ENCODE data around the gene MACROD2. TPM values are rescaled to one million over a fixed set of nuclear protein-coding genes. Genes with fewer than 3 reads are reported as not detected.

Gene MACROD2
- total and polyA plus RNA-seq, 2 of the 4 experiments (the other 2 are of a cell fraction), result not detected

DNA sequence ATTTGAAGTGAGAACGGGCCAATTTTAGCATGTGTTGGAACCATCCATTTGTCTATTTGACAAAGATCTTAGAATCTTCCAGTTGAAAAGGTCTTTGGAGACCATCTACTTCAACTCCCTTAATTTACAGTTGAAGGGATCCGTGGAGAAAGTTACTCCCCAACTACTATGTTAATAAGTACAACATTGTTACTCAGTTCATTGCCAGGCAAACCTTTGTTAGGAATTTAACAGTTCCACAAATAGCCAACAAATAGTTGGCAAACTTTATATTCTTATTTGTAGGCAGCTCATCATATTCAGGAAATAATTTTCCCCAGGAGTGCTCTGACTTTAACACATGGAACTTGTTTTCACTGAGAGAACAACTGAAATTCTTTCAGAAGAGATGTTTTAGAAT lies 423.1 kb downstream of the MACROD2 start:
- Histone ChIP-seq H2BK5ac (ENCODE audit: low read depth, low read length, poor library complexity, severe bottlenecking) (no peak overlapping the region), H3K9me1 (ENCODE audit: insufficient read depth, low read length) (no peaks in the 10 kb centered on the region), H4K8ac (ENCODE audit: low read depth in 2 of 2, low read length in 2 of 2) (no peak overlapping the region), H2BK120ac (ENCODE audit: low read depth, low read length) (no peak overlapping the region), H3K79me1 (ENCODE audit: low read depth in 1 of 2, low read length in 2 of 2) (no peaks in the 10 kb centered on the region), H3K9ac (ENCODE audit: low read depth, low read length) (no peak overlapping the region), H2BK15ac (ENCODE audit: low read depth, low read length) (no peak overlapping the region), H4K5ac (ENCODE audit: low read depth, low read length) (no peak overlapping the region), H3K18ac (ENCODE audit: low read depth, low read length) (no peak overlapping the region), H3K4me3 (ENCODE audit: insufficient read depth, low read depth, low read length) (no peak overlapping the region), H3K4ac (ENCODE audit: low read depth, low read length) (no peak overlapping the region), H3K36me3 (ENCODE audit: control insufficient read depth, insufficient read depth, low read length) (no peaks in the 10 kb centered on the region), H4K20me1 (ENCODE audit: insufficient read depth, low read length) (no peaks in the 10 kb centered on the region), H2AK9ac (replicated peaks; ENCODE audit: low read depth, low read length, poor library complexity) (no peak overlapping the region), H4K91ac (ENCODE audit: insufficient read depth, low read depth, low read length) (no peak overlapping the region), H2AFZ (replicated peaks; ENCODE audit: low read length, poor library complexity) (no peak overlapping the region), H3K27ac (ENCODE audit: insufficient read depth, low read length) (no peak overlapping the region), H2AK5ac (ENCODE audit: low read depth, low read length) (no peak overlapping the region), H3K27me3 (ENCODE audit: control insufficient read depth, insufficient read depth, low read length) (no peaks in the 10 kb centered on the region), H3K23ac (ENCODE audit: low read depth, low read length) (no peak overlapping the region), H2BK20ac (ENCODE audit: low read depth, low read length) (no peak overlapping the region), H3K4me2 (ENCODE audit: low read depth, low read length) (no peak overlapping the region), H3K4me1 (ENCODE audit: control insufficient read depth, insufficient read depth, low read length) (no peaks in the 10 kb centered on the region), H3K9me3 (ENCODE audit: control insufficient read depth, insufficient read depth, low read length) (no peaks in the 10 kb centered on the region), H3K14ac (replicated peaks; ENCODE audit: low read depth, low read length) (no peak overlapping the region), H3K56ac (ENCODE audit: extremely low read depth, insufficient read depth, low read length) (no peak overlapping the region)
- ChIA-PET POLR2A (ENCODE audit: unreplicated experiment) (no interaction called here), CTCF (no interaction called here)
- TF ChIP-seq SMC3 (IDR thresholded peaks at IDR 0.05; ENCODE audit: low read depth, low read length) (no peak), RAD21 (IDR thresholded peaks at IDR 0.05; ENCODE audit: low read length) (no peak), RCOR1 (IDR thresholded peaks at IDR 0.05; ENCODE audit: insufficient replicate concordance, low read length) (no peak), CHD1 (IDR thresholded peaks at IDR 0.05; ENCODE audit: low read depth, low read length) (no peak), NFE2L2 (IDR thresholded peaks at IDR 0.05; ENCODE audit: low read depth, low read length) (no peak), MAZ (IDR thresholded peaks at IDR 0.05; ENCODE audit: borderline replicate concordance, low read depth, low read length) (no peak), BHLHE40 (IDR thresholded peaks at IDR 0.05; ENCODE audit: low read depth, low read length) (no peak), FOS (IDR thresholded peaks at IDR 0.05; ENCODE audit: low read depth, low read length) (no peak), RFX5 (IDR thresholded peaks at IDR 0.05; ENCODE audit: low read depth, low read length) (no peak), MAFK (IDR thresholded peaks at IDR 0.05; ENCODE audit: low read depth, low read length) (no peak), CEBPB (IDR thresholded peaks at IDR 0.05; ENCODE audit: low read depth, low read length) (no peak), POLR2A (IDR thresholded peaks at IDR 0.05; ENCODE audit: low read depth, low read length) (no peak), MXI1 (IDR thresholded peaks at IDR 0.05; ENCODE audit: borderline replicate concordance, low read depth, low read length) (no peak)
- TF ChIP-seq, protein P1, sequence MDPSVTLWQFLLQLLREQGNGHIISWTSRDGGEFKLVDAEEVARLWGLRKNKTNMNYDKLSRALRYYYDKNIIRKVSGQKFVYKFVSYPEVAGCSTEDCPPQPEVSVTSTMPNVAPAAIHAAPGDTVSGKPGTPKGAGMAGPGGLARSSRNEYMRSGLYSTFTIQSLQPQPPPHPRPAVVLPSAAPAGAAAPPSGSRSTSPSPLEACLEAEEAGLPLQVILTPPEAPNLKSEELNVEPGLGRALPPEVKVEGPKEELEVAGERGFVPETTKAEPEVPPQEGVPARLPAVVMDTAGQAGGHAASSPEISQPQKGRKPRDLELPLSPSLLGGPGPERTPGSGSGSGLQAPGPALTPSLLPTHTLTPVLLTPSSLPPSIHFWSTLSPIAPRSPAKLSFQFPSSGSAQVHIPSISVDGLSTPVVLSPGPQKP (IDR thresholded peaks at IDR 0.05; ENCODE audit: borderline replicate concordance, low read depth, low read length), result no peak
- TF ChIP-seq, protein P2, sequence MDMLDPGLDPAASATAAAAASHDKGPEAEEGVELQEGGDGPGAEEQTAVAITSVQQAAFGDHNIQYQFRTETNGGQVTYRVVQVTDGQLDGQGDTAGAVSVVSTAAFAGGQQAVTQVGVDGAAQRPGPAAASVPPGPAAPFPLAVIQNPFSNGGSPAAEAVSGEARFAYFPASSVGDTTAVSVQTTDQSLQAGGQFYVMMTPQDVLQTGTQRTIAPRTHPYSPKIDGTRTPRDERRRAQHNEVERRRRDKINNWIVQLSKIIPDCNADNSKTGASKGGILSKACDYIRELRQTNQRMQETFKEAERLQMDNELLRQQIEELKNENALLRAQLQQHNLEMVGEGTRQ (IDR thresholded peaks at IDR 0.05; ENCODE audit: low read depth, low read length), result no peak
- TF ChIP-seq, protein P3, sequence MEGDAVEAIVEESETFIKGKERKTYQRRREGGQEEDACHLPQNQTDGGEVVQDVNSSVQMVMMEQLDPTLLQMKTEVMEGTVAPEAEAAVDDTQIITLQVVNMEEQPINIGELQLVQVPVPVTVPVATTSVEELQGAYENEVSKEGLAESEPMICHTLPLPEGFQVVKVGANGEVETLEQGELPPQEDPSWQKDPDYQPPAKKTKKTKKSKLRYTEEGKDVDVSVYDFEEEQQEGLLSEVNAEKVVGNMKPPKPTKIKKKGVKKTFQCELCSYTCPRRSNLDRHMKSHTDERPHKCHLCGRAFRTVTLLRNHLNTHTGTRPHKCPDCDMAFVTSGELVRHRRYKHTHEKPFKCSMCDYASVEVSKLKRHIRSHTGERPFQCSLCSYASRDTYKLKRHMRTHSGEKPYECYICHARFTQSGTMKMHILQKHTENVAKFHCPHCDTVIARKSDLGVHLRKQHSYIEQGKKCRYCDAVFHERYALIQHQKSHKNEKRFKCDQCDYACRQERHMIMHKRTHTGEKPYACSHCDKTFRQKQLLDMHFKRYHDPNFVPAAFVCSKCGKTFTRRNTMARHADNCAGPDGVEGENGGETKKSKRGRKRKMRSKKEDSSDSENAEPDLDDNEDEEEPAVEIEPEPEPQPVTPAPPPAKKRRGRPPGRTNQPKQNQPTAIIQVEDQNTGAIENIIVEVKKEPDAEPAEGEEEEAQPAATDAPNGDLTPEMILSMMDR (conservative IDR thresholded peaks at IDR 0.05; ENCODE audit: low read depth, low read length), result no peak
- ATAC-seq (ENCODE audit: low read depth) (no peak), DNase-seq (no peak)
- no CpG with 5 or more reads among the region's 2 CpGs for WGBS, 2 experiments (ENCODE audit: extremely low coverage in 2 of 2, insufficient read length in 1 of 2)
- dilution Hi-C loops (cut with HindIII; ENCODE audit: low sequenced_read_pairs, unreplicated experiment) (no loop called here), intact Hi-C loops (cut with micrococcal nuclease) (no loop called here), in situ Hi-C loops (cut with MboI; ENCODE audit: low sequenced_read_pairs) (no loop called here)
- BruUV-seq (replicated peaks), result no TSS peak

Data from IMR-90 (cell line).